HepG2 (cell line): ENCODE measurements around the gene CTSZ. TPM values are rescaled to one million over a fixed set of nuclear protein-coding genes. Genes with fewer than 3 reads are reported as not detected.
A peak's percentile ranks its signal among the peaks of the same experiment; 100 is the strongest.

Experiments used
- ATF7-NPFF ChIP-seq: sonication (generic); formaldehyde crosslinking; IDR thresholded peaks from 2 replicates; pipeline ENCODE4 v1.8.1; 2023; ENCODE audit warnings: mild to moderate bottlenecking, low read depth, missing genetic modification reagents, moderate library complexity
- CENPT ChIP-seq: sonication (generic); formaldehyde crosslinking; IDR thresholded peaks from 2 replicates; pipeline ENCODE4 v1.8.0; 2022; ENCODE audit warnings: low read depth, mild to moderate bottlenecking, moderate library complexity, missing genetic modification reagents
- CERS6 ChIP-seq: sonication (generic); formaldehyde crosslinking; IDR thresholded peaks from 2 replicates; pipeline ENCODE4 v1.5.0; 2020; ENCODE audit warnings: missing genetic modification reagents
- EP300 ChIP-seq, 3 experiments: sonication (generic) in 1 of 3; formaldehyde crosslinking in 1 of 3; IDR thresholded peaks; 2 replicates each; pipeline versions ENCODE4 v1.5.1 to v1.6.1; 2011 to 2020; ENCODE audit warnings: low read depth in 2 of 3, low read length in 2 of 3, borderline replicate concordance in 1 of 3, improper control_type of control experiment in 1 of 3, mild to moderate bottlenecking in 1 of 3, missing genetic modification reagents in 1 of 3, moderate library complexity in 1 of 3
- GABPA ChIP-seq, 2 experiments: IDR thresholded peaks; 2 replicates each; pipeline ENCODE4 v1.6.1; 2011 to 2016; ENCODE audit warnings: low read depth in 2 of 2, low read length in 1 of 2, missing biosample characterization in 1 of 2, missing genetic modification characterization in 1 of 2
- HDAC1 ChIP-seq: sonication (generic); formaldehyde crosslinking; IDR thresholded peaks from 2 replicates; pipeline ENCODE4 v1.5.1; 2020; ENCODE audit warnings: mild to moderate bottlenecking, missing genetic modification reagents
- HNF1B ChIP-seq: sonication (generic); formaldehyde crosslinking; IDR thresholded peaks from 2 replicates; pipeline ENCODE4 v1.5.1; 2020; ENCODE audit warnings: mild to moderate bottlenecking, moderate library complexity, missing genetic modification reagents
- HNF4A ChIP-seq: sonication (generic); formaldehyde crosslinking; IDR thresholded peaks from 2 replicates; pipeline ENCODE4 v1.4.0; 2020; ENCODE audit warnings: missing genetic modification reagents
- HNRNPLL ChIP-seq: fragments of 200-400 bp; formaldehyde crosslinking; IDR thresholded peaks from 2 replicates; pipeline ENCODE4 v1.6.1; 2017; ENCODE audit warnings: mild to moderate bottlenecking, low read depth, low read length; ENCODE audit not compliant: poor library complexity, severe bottlenecking
- MAFK ChIP-seq, 2 experiments: IDR thresholded peaks in 1 of 2; conservative IDR thresholded peaks in 1 of 2; 2 replicates each; pipeline ENCODE4 v1.6.1; 2011; ENCODE audit warnings: improper control_type of control experiment in 2 of 2, low read length in 2 of 2
- NCOA2 ChIP-seq: sonication (generic); formaldehyde crosslinking; IDR thresholded peaks from 2 replicates; pipeline ENCODE4 v1.8.0; 2022; ENCODE audit warnings: inconsistent platforms
- NFIC ChIP-seq: IDR thresholded peaks from 2 replicates; pipeline ENCODE4 v1.6.1; 2012; ENCODE audit warnings: mild to moderate bottlenecking, low read length, inconsistent platforms
- POLR2AphosphoS5 ChIP-seq: IDR thresholded peaks from 2 replicates; pipeline ENCODE4 v1.6.1; 2012; ENCODE audit warnings: low read depth, low read length
- RNF2 ChIP-seq: fragments of 450-650 bp; conservative IDR thresholded peaks from 2 replicates; pipeline ENCODE4 v1.6.1; 2016; ENCODE audit warnings: low read depth
- SAFB2 ChIP-seq: sonication (generic); formaldehyde crosslinking; IDR thresholded peaks from 2 replicates; pipeline ENCODE4 v1.5.1; 2020; ENCODE audit warnings: missing genetic modification reagents, low read depth, mild to moderate bottlenecking, borderline replicate concordance
- TGIF2 ChIP-seq: IDR thresholded peaks from 2 replicates; pipeline ENCODE4 v1.6.1; 2016; ENCODE audit warnings: control low read depth, missing compliant biosample characterization
- ZBTB8A ChIP-seq: sonication (generic); formaldehyde crosslinking; IDR thresholded peaks from 2 replicates; pipeline ENCODE4 v1.4.0; 2020; ENCODE audit warnings: mild to moderate bottlenecking, low read depth, missing genetic modification reagents, borderline replicate concordance
- ZNF556 ChIP-seq: sonication (generic); formaldehyde crosslinking; IDR thresholded peaks from 2 replicates; pipeline ENCODE4 v1.4.0; 2020; ENCODE audit warnings: mild to moderate bottlenecking, missing genetic modification reagents, borderline replicate concordance
- ZNF772 ChIP-seq: sonication (generic); formaldehyde crosslinking; IDR thresholded peaks from 2 replicates; pipeline ENCODE4 v1.5.0; 2020; ENCODE audit warnings: mild to moderate bottlenecking, missing genetic modification reagents
- ZSCAN9 ChIP-seq: IDR thresholded peaks from 2 replicates; pipeline ENCODE4 v1.6.1; 2016; ENCODE audit warnings: borderline replicate concordance
- polyA plus RNA-seq, 8 experiments: library from polyadenylated mRNA; depleted of rRNA in 3 of 8; stranded (reverse) in 7 of 8; unstranded in 1 of 8; fragments of >200 nt; fragmentation: Illumina TruSeq in 4 of 8; extraction: Trizol in 4 of 8; gene quantifications; 2 replicates each; pipeline versions ENCODE4 v1.2.1 to v1.2.3, GENCODE V29; 2011 to 2016; ENCODE audit warnings: low read depth in 4 of 8, missing spikeins in 1 of 8, mixed read lengths in 1 of 8; ENCODE audit not compliant: insufficient read depth in 1 of 8
- total RNA-seq, 5 experiments: library from RNA; depleted of rRNA; stranded (reverse); fragments of >200 nt; fragmentation: Illumina TruSeq; extraction: Trizol; gene quantifications; 2 replicates each; pipeline ENCODE4 v1.2.3, GENCODE V29; 2016; ENCODE audit warnings: low read depth in 1 of 5

CTSZ gene
- total and polyA plus RNA-seq, 2 of the 13 experiments (the other 11 are each of a cell fraction or from before 2014, with no cell fraction given), result 0.33 TPM; not detected in 1

GRCh38 chr20:59042151-59042795 lies 35.2 kb upstream of the CTSZ start, which contains the start of gene PRELID3B (continued):
- TF ChIP-seq ZBTB8A (CRISPR knock-in tag), result peak; percentile 45; the same call in 1 of the 2 replicates
- no peak for TF ChIP-seq NFIC
- TF ChIP-seq ZSCAN9 (CRISPR knock-in tag), result peak; percentile 27; the same call in 1 of the 2 replicates
- peak; percentile 51; the same call in 1 of the 2 replicates for TF ChIP-seq HNF1B (CRISPR knock-in tag)
- no peak; the same call in 1 of the 2 replicates for TF ChIP-seq CERS6 (CRISPR knock-in tag)
- TF ChIP-seq HDAC1 (CRISPR knock-in tag), result peak; percentile 66; the same call in 1 of the 2 replicates
- TF ChIP-seq TGIF2, result no peak; the same call in 1 of the 2 replicates
- 0 out of 2 replicates have a peak, but pooled peaks have one; percentile 54 for TF ChIP-seq ZNF556 (CRISPR knock-in tag)
- TF ChIP-seq POLR2AphosphoS5, result peak; percentile 30; the same call in 1 of the 2 replicates
- TF ChIP-seq MAFK (conservative IDR thresholded peaks at IDR 0.05 in 1 of 2, IDR thresholded peaks at IDR 0.05 in 1 of 2; ENCODE audit: low read length in 2 of 2), result no peak
- peak; percentile 72; the same call in 1 of the 2 replicates for TF ChIP-seq CENPT
- TF ChIP-seq RNF2, result 0 out of 2 replicates have a peak, but pooled peaks have one; percentile 42
- TF ChIP-seq ZNF772 (CRISPR knock-in tag), result no peak
- TF ChIP-seq HNRNPLL, result peak; percentile 27
- no peak for TF ChIP-seq EP300 (IDR thresholded peaks at IDR 0.05; ENCODE audit: low read depth in 2 of 2, low read length in 2 of 2)
- TF ChIP-seq EP300 (CRISPR knock-in tag; IDR thresholded peaks at IDR 0.05; ENCODE audit: borderline replicate concordance), result no peak
- TF ChIP-seq HNF4A (CRISPR knock-in tag), result peak; percentile 26
- TF ChIP-seq SAFB2 (CRISPR knock-in tag), result no peak
- no peak for TF ChIP-seq GABPA (IDR thresholded peaks at IDR 0.05; ENCODE audit: low read depth, low read length)
- peak; percentile 56; the same call in 1 of the 2 replicates for TF ChIP-seq GABPA (CRISPR knock-in tag; IDR thresholded peaks at IDR 0.05; ENCODE audit: low read depth)
- TF ChIP-seq NCOA2 (CRISPR knock-in tag), result 0 out of 2 replicates have a peak, but pooled peaks have one; percentile 39
- TF ChIP-seq ATF7-NPFF, result peak; percentile 87
- TF ChIP-seq, all 625 proteins: peak for 197
